SK-N-SH treated with all-trans-retinoic acid at 6 μM for 48 hours (cell line): ENCODE measurements around the gene CCL28.

ENCODE experiments used
- ARNTL ChIP-seq: fragments of 450-650 bp; formaldehyde crosslinking; IDR thresholded peaks from 2 replicates; pipeline ENCODE4 v1.5.0; 2020; ENCODE audit warnings: low read depth, mild to moderate bottlenecking, moderate library complexity, borderline replicate concordance
- ESRRG ChIP-seq: fragments of 250-450 bp; sonication (Bioruptor Pico); IDR thresholded peaks from 2 replicates; pipeline ENCODE4 v1.6.1; 2021; ENCODE audit warnings: mild to moderate bottlenecking
- RARB ChIP-seq: fragments of 250-450 bp; sonication (Bioruptor Pico); IDR thresholded peaks from 2 replicates; pipeline ENCODE4 v1.8.0; 2021; ENCODE audit warnings: mild to moderate bottlenecking, moderate library complexity
- SNAI2 ChIP-seq: fragments of 250-450 bp; sonication (Bioruptor Pico); IDR thresholded peaks from 2 replicates; pipeline ENCODE4 v1.5.0; 2020; ENCODE audit warnings: mild to moderate bottlenecking, moderate library complexity
- TCF4 ChIP-seq: fragments of 250-450 bp; sonication (Bioruptor Pico); IDR thresholded peaks from 2 replicates; pipeline ENCODE4 v1.8.0; 2021; ENCODE audit warnings: mild to moderate bottlenecking, moderate library complexity, borderline replicate concordance
- TOX ChIP-seq: fragments of 250-450 bp; sonication (Bioruptor Pico); IDR thresholded peaks from 2 replicates; pipeline ENCODE4 v1.8.0; 2021; ENCODE audit warnings: mild to moderate bottlenecking, moderate library complexity, borderline replicate concordance
- TSHZ2 ChIP-seq: fragments of 250-450 bp; sonication (Bioruptor Pico); IDR thresholded peaks from 2 replicates; pipeline ENCODE4 v1.5.0; 2020; ENCODE audit warnings: mild to moderate bottlenecking, moderate library complexity
- ZC3H10 ChIP-seq: fragments of 250-450 bp; sonication (Bioruptor Pico); IDR thresholded peaks from 2 replicates; pipeline ENCODE4 v1.5.1; 2021; ENCODE audit warnings: mild to moderate bottlenecking, moderate library complexity
- ZFP3 ChIP-seq: fragments of 250-450 bp; sonication (Bioruptor Pico); IDR thresholded peaks from 2 replicates; pipeline ENCODE4 v1.5.0; 2020; ENCODE audit warnings: mild to moderate bottlenecking, moderate library complexity
- ZNF565 ChIP-seq: fragments of 450-650 bp; formaldehyde crosslinking; conservative IDR thresholded peaks from 2 replicates; pipeline ENCODE4 v1.5.0; 2020; ENCODE audit warnings: low read depth, mild to moderate bottlenecking, moderate library complexity
- TF ChIP-seq, protein P1 (sequence below): fragments of 250-450 bp; sonication (Bioruptor Pico); IDR thresholded peaks from 2 replicates; pipeline ENCODE4 v1.5.1; 2021; ENCODE audit warnings: mild to moderate bottlenecking, moderate library complexity
- TF ChIP-seq, protein P2 (sequence below): fragments of 250-450 bp; sonication (Bioruptor Pico); IDR thresholded peaks from 2 replicates; pipeline ENCODE4 v1.5.1; 2020; ENCODE audit warnings: low read depth, mild to moderate bottlenecking, moderate library complexity
- TF ChIP-seq, protein P3 (sequence below): fragments of 250-450 bp; sonication (Bioruptor Pico); IDR thresholded peaks from 2 replicates; pipeline ENCODE4 v1.8.0; 2020; ENCODE audit warnings: mild to moderate bottlenecking, moderate library complexity, borderline replicate concordance

GRCh38 chr5:43411495-43411894 is 696 bp downstream of the CCL28 start:
- TF ChIP-seq ZFP3 (CRISPR knock-in tag) (no peak), ESRRG (CRISPR knock-in tag) (no peak), ARNTL (no peak), SNAI2 (CRISPR knock-in tag) (no peak), RARB (CRISPR knock-in tag) (no peak), TSHZ2 (CRISPR knock-in tag) (no peak), ZC3H10 (CRISPR knock-in tag) (no peak), ZNF565 (CRISPR knock-in tag) (no peak), TCF4 (CRISPR knock-in tag) (no peak), TOX (CRISPR knock-in tag) (no peak)
- TF ChIP-seq, protein P1, sequence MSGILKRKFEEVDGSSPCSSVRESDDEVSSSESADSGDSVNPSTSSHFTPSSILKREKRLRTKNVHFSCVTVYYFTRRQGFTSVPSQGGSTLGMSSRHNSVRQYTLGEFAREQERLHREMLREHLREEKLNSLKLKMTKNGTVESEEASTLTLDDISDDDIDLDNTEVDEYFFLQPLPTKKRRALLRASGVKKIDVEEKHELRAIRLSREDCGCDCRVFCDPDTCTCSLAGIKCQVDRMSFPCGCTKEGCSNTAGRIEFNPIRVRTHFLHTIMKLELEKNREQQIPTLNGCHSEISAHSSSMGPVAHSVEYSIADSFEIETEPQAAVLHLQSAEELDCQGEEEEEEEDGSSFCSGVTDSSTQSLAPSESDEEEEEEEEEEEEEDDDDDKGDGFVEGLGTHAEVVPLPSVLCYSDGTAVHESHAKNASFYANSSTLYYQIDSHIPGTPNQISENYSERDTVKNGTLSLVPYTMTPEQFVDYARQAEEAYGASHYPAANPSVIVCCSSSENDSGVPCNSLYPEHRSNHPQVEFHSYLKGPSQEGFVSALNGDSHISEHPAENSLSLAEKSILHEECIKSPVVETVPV (CRISPR knock-in tag), result no peak
- TF ChIP-seq, protein P2, sequence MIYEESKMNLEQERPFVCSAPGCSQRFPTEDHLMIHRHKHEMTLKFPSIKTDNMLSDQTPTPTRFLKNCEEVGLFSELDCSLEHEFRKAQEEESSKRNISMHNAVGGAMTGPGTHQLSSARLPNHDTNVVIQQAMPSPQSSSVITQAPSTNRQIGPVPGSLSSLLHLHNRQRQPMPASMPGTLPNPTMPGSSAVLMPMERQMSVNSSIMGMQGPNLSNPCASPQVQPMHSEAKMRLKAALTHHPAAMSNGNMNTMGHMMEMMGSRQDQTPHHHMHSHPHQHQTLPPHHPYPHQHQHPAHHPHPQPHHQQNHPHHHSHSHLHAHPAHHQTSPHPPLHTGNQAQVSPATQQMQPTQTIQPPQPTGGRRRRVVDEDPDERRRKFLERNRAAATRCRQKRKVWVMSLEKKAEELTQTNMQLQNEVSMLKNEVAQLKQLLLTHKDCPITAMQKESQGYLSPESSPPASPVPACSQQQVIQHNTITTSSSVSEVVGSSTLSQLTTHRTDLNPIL (CRISPR knock-in tag), result no peak
- TF ChIP-seq, protein P3, sequence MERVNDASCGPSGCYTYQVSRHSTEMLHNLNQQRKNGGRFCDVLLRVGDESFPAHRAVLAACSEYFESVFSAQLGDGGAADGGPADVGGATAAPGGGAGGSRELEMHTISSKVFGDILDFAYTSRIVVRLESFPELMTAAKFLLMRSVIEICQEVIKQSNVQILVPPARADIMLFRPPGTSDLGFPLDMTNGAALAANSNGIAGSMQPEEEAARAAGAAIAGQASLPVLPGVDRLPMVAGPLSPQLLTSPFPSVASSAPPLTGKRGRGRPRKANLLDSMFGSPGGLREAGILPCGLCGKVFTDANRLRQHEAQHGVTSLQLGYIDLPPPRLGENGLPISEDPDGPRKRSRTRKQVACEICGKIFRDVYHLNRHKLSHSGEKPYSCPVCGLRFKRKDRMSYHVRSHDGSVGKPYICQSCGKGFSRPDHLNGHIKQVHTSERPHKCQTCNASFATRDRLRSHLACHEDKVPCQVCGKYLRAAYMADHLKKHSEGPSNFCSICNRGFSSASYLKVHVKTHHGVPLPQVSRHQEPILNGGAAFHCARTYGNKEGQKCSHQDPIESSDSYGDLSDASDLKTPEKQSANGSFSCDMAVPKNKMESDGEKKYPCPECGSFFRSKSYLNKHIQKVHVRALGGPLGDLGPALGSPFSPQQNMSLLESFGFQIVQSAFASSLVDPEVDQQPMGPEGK (CRISPR knock-in tag), result no peak
